Sigmoid colon (tissue), 4 donors: ENCODE data around the gene MYL7.

Experiments used
- CTCF ChIP-seq, 4 experiments: fragments of 450-650 bp in 3 of 4; fragments of 200-600 bp in 1 of 4; IDR thresholded peaks; one replicate each; pipeline ENCODE4 v1.5.1; 2016 to 2019; ENCODE audit warnings: antibody characterized with exemption in 4 of 4, mild to moderate bottlenecking in 3 of 4, moderate library complexity in 2 of 4
- EP300 ChIP-seq, 4 donors: sonication (generic); formaldehyde crosslinking; IDR thresholded peaks; one replicate each; pipeline ENCODE4 v1.6.1; 2017; ENCODE audit warnings: antibody characterized with exemption in 4 of 4
- POLR2AphosphoS5 ChIP-seq, 4 donors: sonication (generic); formaldehyde crosslinking; IDR thresholded peaks; one replicate each; pipeline ENCODE4 v1.6.1; 2017; ENCODE audit warnings: antibody characterized with exemption in 4 of 4

DNA sequence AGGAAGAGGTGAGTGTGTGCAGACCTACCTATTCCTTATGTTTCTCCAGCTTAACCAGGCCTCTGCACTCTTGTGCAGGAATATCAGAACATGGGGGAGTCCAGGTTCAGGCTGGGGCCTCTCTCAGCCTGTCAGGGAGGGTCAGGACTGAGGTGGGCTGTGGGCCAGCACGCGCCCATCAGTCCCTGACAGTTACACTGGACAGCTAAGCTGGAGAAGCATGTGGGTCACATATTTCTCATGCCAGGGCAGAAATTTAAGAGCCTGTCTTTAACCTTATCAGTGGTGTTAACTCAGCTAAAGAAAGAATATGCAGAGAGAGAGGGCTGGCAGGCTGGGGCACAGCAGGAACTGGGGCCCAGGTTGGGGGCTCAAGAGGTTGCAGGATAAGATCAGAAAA lies 9.1 kb downstream of the MYL7 start:
- TF ChIP-seq CTCF (IDR thresholded peaks at IDR 0.05) (no peak), POLR2AphosphoS5 (IDR thresholded peaks at IDR 0.05) (no peak), EP300 (IDR thresholded peaks at IDR 0.05) (no peak)
